Neural crest cell (in vitro differentiated cells): Measurements from ENCODE around the gene PLPP4. TPM values are rescaled to one million over a fixed set of nuclear protein-coding genes. Genes with fewer than 3 reads are reported as not detected.
"Not testable (repeated sequence)": the region's sequence is repeated elsewhere in the genome, so short reads cannot be mapped to it uniquely, and the experiment has no call there.

Experiments
- DNase-seq: peaks from one replicate; pipeline ENCODE4 v3.0.0; 2021; ENCODE audit warnings: low read depth, mixed read lengths, low spot score
- H3K27ac Mint-ChIP-seq: one replicate; pipeline ENCODE4 v1.8.0; 2021; ENCODE audit warnings: mild to moderate bottlenecking, mixed read lengths; ENCODE audit not compliant: unreplicated experiment
- H3K27me3 Mint-ChIP-seq: 2 replicates; pipeline ENCODE4 v1.8.0; 2021; ENCODE audit warnings: low read depth, mild to moderate bottlenecking, mixed read lengths
- H3K36me3 Mint-ChIP-seq: 2 replicates; pipeline ENCODE4 v1.8.0; 2021; ENCODE audit warnings: low read depth, mild to moderate bottlenecking, mixed read lengths
- H3K4me1 Mint-ChIP-seq: 2 replicates; pipeline ENCODE4 v1.8.0; 2021; ENCODE audit warnings: mixed read lengths
- H3K4me3 Mint-ChIP-seq: one replicate; pipeline ENCODE4 v1.8.0; 2021; ENCODE audit warnings: mild to moderate bottlenecking, mixed read lengths
- H3K9me3 Mint-ChIP-seq: 2 replicates; pipeline ENCODE4 v1.8.0; 2021; ENCODE audit warnings: mixed read lengths
- CTCF ChIP-seq: fragments of 200-600 bp; sonication (generic); conservative IDR thresholded peaks from 2 replicates; pipeline ENCODE4 v1.5.0; 2021; ENCODE audit warnings: antibody characterized with exemption, mild to moderate bottlenecking
- total RNA-seq: library from RNA; stranded (reverse); gene quantifications from 2 replicates; pipeline ENCODE4 v1.2.1, GENCODE V29; 2021

PLPP4 gene
- total RNA-seq, 1 donor from 2014 or later = not detected

DNA sequence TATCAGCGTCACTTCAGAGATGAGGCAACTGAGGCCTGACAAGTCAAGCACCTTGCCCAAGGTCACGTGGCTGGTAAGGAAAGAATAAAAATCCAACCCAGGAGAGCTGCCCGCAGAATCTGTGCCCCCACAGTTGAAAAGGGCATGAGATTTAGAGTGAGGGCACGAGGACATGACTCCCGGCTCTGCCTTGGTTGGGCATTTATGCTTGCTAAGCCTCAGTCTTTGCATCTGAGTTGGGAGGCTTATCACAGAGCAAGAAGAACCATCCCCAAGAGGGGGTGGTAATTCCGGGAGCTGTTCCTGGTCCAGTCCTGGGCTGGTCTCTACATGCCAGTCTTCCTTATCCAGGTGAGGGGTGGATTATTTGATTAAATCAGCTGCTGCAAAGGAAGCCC lies 37.3 kb downstream of the PLPP4 start:
- Mint-ChIP-seq H3K36me3 (no peaks in the 10 kb centered on the region), H3K27me3 (peaks cover 57% of the 10 kb centered on the region), H3K4me3 (no peak overlapping the region), H3K9me3 (no peaks in the 10 kb centered on the region), H3K4me1 (no peaks in the 10 kb centered on the region), H3K27ac (no peak overlapping the region)
- TF ChIP-seq CTCF = no peak
- DNase-seq = no peak

DNA sequence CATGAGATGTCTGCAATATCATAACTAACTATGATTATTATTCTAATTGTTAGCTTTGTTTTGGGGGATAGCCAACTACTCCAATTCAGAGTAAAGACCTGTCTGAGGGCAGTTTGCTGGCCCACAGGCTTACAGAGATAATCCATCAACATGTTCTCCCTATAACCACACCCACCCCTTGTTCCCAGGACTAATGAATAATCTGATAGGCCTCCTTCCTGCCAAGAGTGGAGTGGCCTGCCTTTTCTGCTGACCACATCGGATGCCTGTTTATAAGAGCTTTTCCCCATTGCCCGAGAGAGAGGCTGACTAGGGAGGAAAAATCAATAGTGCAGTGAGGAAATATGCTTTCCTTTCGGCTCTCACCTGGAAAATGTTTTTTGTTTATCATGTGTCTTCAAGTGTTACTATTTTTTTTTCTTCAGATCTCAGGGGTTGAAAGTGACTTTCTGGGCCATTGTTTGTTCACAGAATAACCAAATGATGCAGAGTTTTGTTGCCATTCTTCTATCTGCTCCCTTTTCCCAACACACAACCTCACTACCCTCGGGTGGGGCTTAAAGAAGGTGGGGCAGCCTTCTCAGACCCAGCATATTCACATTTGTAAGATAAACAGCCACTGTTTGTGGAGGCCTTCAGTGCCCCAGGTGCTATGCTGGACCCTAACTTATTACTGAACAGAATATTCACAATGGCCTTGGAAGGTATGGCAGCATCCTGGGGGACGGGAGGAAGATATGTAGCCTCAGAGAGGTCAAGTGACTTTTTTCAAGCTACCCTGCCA lies 38.4 kb downstream of the PLPP4 start:
- no peaks in the 10 kb centered on the region for H3K4me1 Mint-ChIP-seq
- H3K4me3 Mint-ChIP-seq = no peak overlapping the region
- peaks cover 64% of the 10 kb centered on the region for H3K27me3 Mint-ChIP-seq
- no peaks in the 10 kb centered on the region for H3K9me3 Mint-ChIP-seq
- H3K36me3 Mint-ChIP-seq = no peaks in the 10 kb centered on the region
- TF ChIP-seq CTCF = no peak
- no peak overlapping the region for H3K27ac Mint-ChIP-seq
- no peak for DNase-seq

DNA sequence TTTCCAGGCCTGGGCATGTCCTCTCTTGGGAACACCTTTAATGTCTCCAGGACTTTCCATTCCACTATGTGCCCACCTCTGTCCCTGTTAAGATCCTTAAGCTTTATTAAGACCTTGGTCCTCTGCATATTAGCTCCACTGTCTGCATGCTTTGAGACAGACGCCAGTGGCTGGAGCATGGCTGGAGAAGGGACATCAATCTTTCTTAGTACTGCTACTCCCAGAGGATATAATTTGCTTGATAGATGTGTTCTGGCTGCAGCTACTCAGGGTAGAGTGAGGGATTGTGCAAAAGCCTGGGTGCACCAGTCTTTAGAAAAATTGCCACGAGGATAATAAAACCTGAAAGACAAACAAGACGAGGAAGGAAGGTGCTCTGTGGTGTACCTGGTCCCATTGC lies 42.9 kb downstream of the PLPP4 start:
- Mint-ChIP-seq H3K9me3 (no peaks in the 10 kb centered on the region), H3K27ac (no peak overlapping the region), H3K4me3 (no peak overlapping the region), H3K36me3 (no peaks in the 10 kb centered on the region), H3K27me3 (peaks cover 71% of the 10 kb centered on the region), H3K4me1 (no peaks in the 10 kb centered on the region)
- TF ChIP-seq CTCF = no peak
- DNase-seq = no peak

DNA sequence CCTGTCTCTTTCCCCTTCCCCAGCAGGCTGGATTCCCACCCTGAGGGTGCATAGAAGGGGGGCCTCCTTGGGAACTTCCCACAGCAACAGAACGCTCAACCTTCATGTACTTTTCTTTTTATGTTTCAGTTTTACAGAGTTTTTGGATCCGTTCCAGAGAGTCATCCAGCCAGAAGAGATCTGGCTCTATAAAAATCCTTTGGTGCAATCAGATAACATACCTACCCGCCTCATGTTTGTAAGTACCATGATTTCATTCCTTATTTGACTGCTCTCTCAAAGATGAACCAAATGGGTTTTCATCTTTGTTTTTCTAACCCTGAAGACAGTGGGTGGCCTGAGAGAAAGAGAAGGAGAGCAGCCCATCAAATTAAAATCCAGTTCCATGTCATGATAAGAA lies 46.7 kb downstream of the PLPP4 start:
- Mint-ChIP-seq H3K4me3 (no peak overlapping the region), H3K4me1 (no peaks in the 10 kb centered on the region), H3K9me3 (no peaks in the 10 kb centered on the region), H3K27ac (no peak overlapping the region), H3K36me3 (no peaks in the 10 kb centered on the region), H3K27me3 (peaks cover 80% of the 10 kb centered on the region)
- TF ChIP-seq CTCF = no peak
- no peak for DNase-seq

- not testable (repeated sequence) for H3K27ac Mint-ChIP-seq, H3K4me3 Mint-ChIP-seq, H3K4me1 Mint-ChIP-seq, H3K36me3 Mint-ChIP-seq, DNase-seq, H3K9me3 Mint-ChIP-seq
- peaks cover 82% of the 10 kb centered on the region for H3K27me3 Mint-ChIP-seq
Measured at GRCh38 chr10:120504227-120504626, 47.2 kb downstream of the PLPP4 start.

DNA sequence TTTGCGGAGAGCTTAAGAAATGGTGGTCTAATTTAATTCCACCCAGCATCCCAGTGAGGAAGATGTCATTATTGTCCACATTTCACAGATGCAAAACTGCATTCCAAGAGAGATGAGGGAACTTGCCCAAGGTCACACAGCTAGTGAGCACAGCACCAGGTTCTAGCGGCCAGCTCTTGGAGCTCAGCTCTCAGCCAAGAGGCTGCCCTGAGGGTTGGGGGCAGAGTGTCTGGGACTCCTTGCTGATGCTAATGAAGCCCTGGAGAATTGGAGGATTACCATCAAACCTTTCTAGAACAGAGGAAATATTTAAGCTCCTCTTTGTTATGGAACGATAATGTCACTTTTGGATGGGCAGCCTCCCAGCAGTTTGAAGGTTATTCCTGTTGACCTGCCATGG lies 48.0 kb downstream of the PLPP4 start:
- no peak for TF ChIP-seq CTCF
- no peak overlapping the region for H3K27ac Mint-ChIP-seq
- no peaks in the 10 kb centered on the region for H3K9me3 Mint-ChIP-seq
- peaks cover 83% of the 10 kb centered on the region for H3K27me3 Mint-ChIP-seq
- H3K4me3 Mint-ChIP-seq = no peak overlapping the region
- no peaks in the 10 kb centered on the region for H3K36me3 Mint-ChIP-seq
- no peaks in the 10 kb centered on the region for H3K4me1 Mint-ChIP-seq
- DNase-seq = no peak
